SK-N-SH treated with all-trans-retinoic acid at 6 μM for 48 hours (cell line): Measurements from ENCODE around the gene SPRED1.
"Not testable (repeated sequence)": the region's sequence is repeated elsewhere in the genome, so short reads cannot be mapped to it uniquely, and the experiment has no call there.

Source experiments
- CSDC2 ChIP-seq: fragments of 250-450 bp; sonication (Bioruptor Pico); IDR thresholded peaks from 2 replicates; pipeline ENCODE4 v1.5.0; 2020; ENCODE audit warnings: mild to moderate bottlenecking, moderate library complexity
- OSR1 ChIP-seq: fragments of 250-450 bp; sonication (Bioruptor Pico); IDR thresholded peaks from 2 replicates; pipeline ENCODE4 v1.8.0; 2022; ENCODE audit warnings: moderate library complexity, mild to moderate bottlenecking, inconsistent platforms
- SNAI2 ChIP-seq: fragments of 250-450 bp; sonication (Bioruptor Pico); IDR thresholded peaks from 2 replicates; pipeline ENCODE4 v1.5.0; 2020; ENCODE audit warnings: mild to moderate bottlenecking, moderate library complexity
- ZC3H10 ChIP-seq: fragments of 250-450 bp; sonication (Bioruptor Pico); IDR thresholded peaks from 2 replicates; pipeline ENCODE4 v1.5.1; 2021; ENCODE audit warnings: mild to moderate bottlenecking, moderate library complexity
- ZFP3 ChIP-seq: fragments of 250-450 bp; sonication (Bioruptor Pico); IDR thresholded peaks from 2 replicates; pipeline ENCODE4 v1.5.0; 2020; ENCODE audit warnings: mild to moderate bottlenecking, moderate library complexity
- ZFP30 ChIP-seq: fragments of 450-650 bp; formaldehyde crosslinking; IDR thresholded peaks from 2 replicates; pipeline ENCODE4 v1.5.0; 2022; ENCODE audit warnings: mild to moderate bottlenecking, moderate library complexity
- ZNF8 ChIP-seq: fragments of 450-650 bp; formaldehyde crosslinking; IDR thresholded peaks from 2 replicates; pipeline ENCODE4 v1.5.0; 2020; ENCODE audit warnings: mild to moderate bottlenecking, moderate library complexity
- TF ChIP-seq, protein P1 (sequence below): fragments of 250-450 bp; sonication (Bioruptor Pico); IDR thresholded peaks from 2 replicates; pipeline ENCODE4 v1.8.0; 2020; ENCODE audit warnings: mild to moderate bottlenecking, moderate library complexity, borderline replicate concordance
- TF ChIP-seq, protein P2 (sequence below): fragments of 250-450 bp; sonication (Bioruptor Pico); IDR thresholded peaks from 2 replicates; pipeline ENCODE4 v1.5.0; 2020; ENCODE audit warnings: mild to moderate bottlenecking, moderate library complexity
- TF ChIP-seq, protein P3 (sequence below): fragments of 250-450 bp; sonication (Bioruptor Pico); IDR thresholded peaks from 2 replicates; pipeline ENCODE4 v1.5.1; 2020; ENCODE audit warnings: low read depth, mild to moderate bottlenecking, moderate library complexity

DNA sequence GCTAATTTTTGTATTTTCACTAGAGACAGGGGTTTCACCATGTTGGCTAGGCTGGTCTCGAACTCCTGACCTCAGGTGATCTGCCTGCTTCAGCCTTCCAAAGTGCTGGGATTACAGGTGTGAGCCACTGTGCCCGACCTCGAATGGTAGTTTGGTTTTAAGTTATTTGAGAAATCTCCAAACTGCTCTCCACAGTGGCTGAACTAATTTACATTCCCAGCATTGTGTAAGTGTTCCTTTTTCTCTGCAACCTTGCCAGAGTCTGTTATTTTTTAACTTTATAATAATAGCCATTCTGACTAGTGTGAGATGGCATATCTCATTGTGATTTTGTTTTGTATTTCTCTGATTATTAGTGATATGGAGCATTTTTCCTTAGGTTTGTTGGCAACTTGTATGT lies 19.8 kb downstream of the SPRED1 start:
- not testable (repeated sequence) for TF ChIP-seq OSR1 (CRISPR knock-in tag); CSDC2 (CRISPR knock-in tag); SNAI2; ZNF8 (CRISPR knock-in tag); ZFP30; ZC3H10 (CRISPR knock-in tag); ZFP3 (CRISPR knock-in tag)
- TF ChIP-seq, protein P1, sequence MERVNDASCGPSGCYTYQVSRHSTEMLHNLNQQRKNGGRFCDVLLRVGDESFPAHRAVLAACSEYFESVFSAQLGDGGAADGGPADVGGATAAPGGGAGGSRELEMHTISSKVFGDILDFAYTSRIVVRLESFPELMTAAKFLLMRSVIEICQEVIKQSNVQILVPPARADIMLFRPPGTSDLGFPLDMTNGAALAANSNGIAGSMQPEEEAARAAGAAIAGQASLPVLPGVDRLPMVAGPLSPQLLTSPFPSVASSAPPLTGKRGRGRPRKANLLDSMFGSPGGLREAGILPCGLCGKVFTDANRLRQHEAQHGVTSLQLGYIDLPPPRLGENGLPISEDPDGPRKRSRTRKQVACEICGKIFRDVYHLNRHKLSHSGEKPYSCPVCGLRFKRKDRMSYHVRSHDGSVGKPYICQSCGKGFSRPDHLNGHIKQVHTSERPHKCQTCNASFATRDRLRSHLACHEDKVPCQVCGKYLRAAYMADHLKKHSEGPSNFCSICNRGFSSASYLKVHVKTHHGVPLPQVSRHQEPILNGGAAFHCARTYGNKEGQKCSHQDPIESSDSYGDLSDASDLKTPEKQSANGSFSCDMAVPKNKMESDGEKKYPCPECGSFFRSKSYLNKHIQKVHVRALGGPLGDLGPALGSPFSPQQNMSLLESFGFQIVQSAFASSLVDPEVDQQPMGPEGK, result not testable (repeated sequence)
- TF ChIP-seq, protein P2, sequence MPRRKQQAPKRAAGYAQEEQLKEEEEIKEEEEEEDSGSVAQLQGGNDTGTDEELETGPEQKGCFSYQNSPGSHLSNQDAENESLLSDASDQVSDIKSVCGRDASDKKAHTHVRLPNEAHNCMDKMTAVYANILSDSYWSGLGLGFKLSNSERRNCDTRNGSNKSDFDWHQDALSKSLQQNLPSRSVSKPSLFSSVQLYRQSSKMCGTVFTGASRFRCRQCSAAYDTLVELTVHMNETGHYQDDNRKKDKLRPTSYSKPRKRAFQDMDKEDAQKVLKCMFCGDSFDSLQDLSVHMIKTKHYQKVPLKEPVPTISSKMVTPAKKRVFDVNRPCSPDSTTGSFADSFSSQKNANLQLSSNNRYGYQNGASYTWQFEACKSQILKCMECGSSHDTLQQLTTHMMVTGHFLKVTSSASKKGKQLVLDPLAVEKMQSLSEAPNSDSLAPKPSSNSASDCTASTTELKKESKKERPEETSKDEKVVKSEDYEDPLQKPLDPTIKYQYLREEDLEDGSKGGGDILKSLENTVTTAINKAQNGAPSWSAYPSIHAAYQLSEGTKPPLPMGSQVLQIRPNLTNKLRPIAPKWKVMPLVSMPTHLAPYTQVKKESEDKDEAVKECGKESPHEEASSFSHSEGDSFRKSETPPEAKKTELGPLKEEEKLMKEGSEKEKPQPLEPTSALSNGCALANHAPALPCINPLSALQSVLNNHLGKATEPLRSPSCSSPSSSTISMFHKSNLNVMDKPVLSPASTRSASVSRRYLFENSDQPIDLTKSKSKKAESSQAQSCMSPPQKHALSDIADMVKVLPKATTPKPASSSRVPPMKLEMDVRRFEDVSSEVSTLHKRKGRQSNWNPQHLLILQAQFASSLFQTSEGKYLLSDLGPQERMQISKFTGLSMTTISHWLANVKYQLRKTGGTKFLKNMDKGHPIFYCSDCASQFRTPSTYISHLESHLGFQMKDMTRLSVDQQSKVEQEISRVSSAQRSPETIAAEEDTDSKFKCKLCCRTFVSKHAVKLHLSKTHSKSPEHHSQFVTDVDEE, result not testable (repeated sequence)
- TF ChIP-seq, protein P3, sequence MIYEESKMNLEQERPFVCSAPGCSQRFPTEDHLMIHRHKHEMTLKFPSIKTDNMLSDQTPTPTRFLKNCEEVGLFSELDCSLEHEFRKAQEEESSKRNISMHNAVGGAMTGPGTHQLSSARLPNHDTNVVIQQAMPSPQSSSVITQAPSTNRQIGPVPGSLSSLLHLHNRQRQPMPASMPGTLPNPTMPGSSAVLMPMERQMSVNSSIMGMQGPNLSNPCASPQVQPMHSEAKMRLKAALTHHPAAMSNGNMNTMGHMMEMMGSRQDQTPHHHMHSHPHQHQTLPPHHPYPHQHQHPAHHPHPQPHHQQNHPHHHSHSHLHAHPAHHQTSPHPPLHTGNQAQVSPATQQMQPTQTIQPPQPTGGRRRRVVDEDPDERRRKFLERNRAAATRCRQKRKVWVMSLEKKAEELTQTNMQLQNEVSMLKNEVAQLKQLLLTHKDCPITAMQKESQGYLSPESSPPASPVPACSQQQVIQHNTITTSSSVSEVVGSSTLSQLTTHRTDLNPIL (CRISPR knock-in tag), result not testable (repeated sequence)
